K562 (cell line): ENCODE data around the gene SLC39A13. TPM values are rescaled to one million over a fixed set of nuclear protein-coding genes. Genes with fewer than 3 reads are reported as not detected.

Experiments used
- ATAC-seq: fragments of 200-7000 bp; cut with Tn5 transposase; 3 replicates; pipeline ENCODE4 v1.9.1; 2020; ENCODE audit warnings: moderate library complexity
- BruUV-seq: library from RNA; stranded (reverse); fragments of 400-500 nt; replicated peaks from 2 replicates; lab custom pipeline; 2021; lab: Mats Ljungman, UMichigan
- CTCF ChIA-PET: fragments of 300-600 bp; formaldehyde crosslinking; extraction: SDS; loops from one replicate; lab custom pipeline; 2021; ENCODE audit warnings: low intra/inter-chr PET ratio; lab: Yijun Ruan, JAX
- POLR2A ChIA-PET: fragments of 300-600, 350-650 bp; sonication (Branson Sonifier 250); formaldehyde crosslinking; extraction: SDS; loops from one replicate; lab custom pipeline; 2021; ENCODE audit warnings: antibody characterized with exemption, inconsistent platforms; lab: Yijun Ruan, JAX
- DNase-seq, 4 experiments: peaks; one replicate each; pipeline versions ENCODE4 v3.0.0 to v3.0.0-alpha.2; 2011 to 2018; ENCODE audit warnings: low spot score in 3 of 4, mixed read lengths in 3 of 4; ENCODE audit errors: extremely low read depth in 1 of 4
- FAIRE-seq: peaks from 2 replicates; lab custom pipeline; 2011; peaks lifted over from hg19 to GRCh38; lab: Jason Lieb, UNC
- H2AFZ ChIP-seq: 2 replicates; pipeline ENCODE4 v1.6.0; 2011; ENCODE audit warnings: low read depth, low read length, control low read depth, inconsistent platforms
- H3K27ac ChIP-seq: fragments of 200-600 bp; 3 replicates; pipeline ENCODE4 v1.8.0; 2011; ENCODE audit warnings: low read depth, mild to moderate bottlenecking, control low read depth, inconsistent platforms, low read length, moderate library complexity, mixed read lengths; ENCODE audit errors: extremely low read depth
- H3K27me3 ChIP-seq, 2 experiments: fragments of 300-600 bp in 1 of 2; 2 replicates in 1 of 2; 3 replicates in 1 of 2; pipeline versions ENCODE4 v1.6.0 to v1.8.0; 2011; ENCODE audit warnings: inconsistent platforms in 2 of 2, low read length in 2 of 2, mild to moderate bottlenecking in 1 of 2, mixed read lengths in 1 of 2, moderate library complexity in 1 of 2; ENCODE audit not compliant: control insufficient read depth in 2 of 2, insufficient read depth in 2 of 2
- H3K36me3 ChIP-seq: fragments of 300-600 bp; 3 replicates; pipeline ENCODE4 v1.8.0; 2011; ENCODE audit warnings: mild to moderate bottlenecking, low read length, inconsistent platforms; ENCODE audit not compliant: control insufficient read depth, insufficient read depth
- H3K4me1 ChIP-seq, 2 experiments: fragments of 200-600 bp in 1 of 2; replicated peaks in 1 of 2; 2 replicates in 1 of 2; 3 replicates in 1 of 2; pipeline versions ENCODE4 v1.5.1 to v1.8.0; 2011; ENCODE audit warnings: inconsistent platforms in 2 of 2, low read length in 2 of 2, mild to moderate bottlenecking in 1 of 2, mixed read lengths in 1 of 2, moderate library complexity in 1 of 2; ENCODE audit not compliant: control insufficient read depth in 2 of 2, insufficient read depth in 2 of 2
- H3K4me2 ChIP-seq: 2 replicates; pipeline ENCODE4 v1.6.1; 2011; ENCODE audit warnings: low read length, control low read depth, inconsistent platforms, mixed read lengths; ENCODE audit not compliant: insufficient read depth
- H3K4me3 ChIP-seq: fragments of 200-600 bp; sonication (generic), shearing (Covaris generic); 2 replicates; pipeline ENCODE4 v1.5.1; 2016; ENCODE audit warnings: control low read depth, inconsistent platforms
- H3K79me2 ChIP-seq: fragments of 200-600 bp; 3 replicates; pipeline ENCODE4 v1.8.0; 2011; ENCODE audit warnings: low read length, inconsistent platforms; ENCODE audit not compliant: control insufficient read depth, insufficient read depth
- H3K9ac ChIP-seq, 2 experiments: 2 replicates each; pipeline versions ENCODE4 v1.6.0 to v1.6.1; 2011; ENCODE audit warnings: low read depth in 2 of 2, low read length in 2 of 2, control low read depth in 1 of 2, inconsistent platforms in 1 of 2, mild to moderate bottlenecking in 1 of 2, mixed read lengths in 1 of 2; ENCODE audit not compliant: insufficient read depth in 1 of 2
- H3K9me1 ChIP-seq: one replicate; pipeline ENCODE4 v1.6.0; 2011; ENCODE audit warnings: inconsistent platforms, mild to moderate bottlenecking, low read length, moderate library complexity; ENCODE audit not compliant: control insufficient read depth, insufficient read depth
- H3K9me3 ChIP-seq: replicated peaks from 2 replicates; pipeline ENCODE4 v1.5.1; 2011; ENCODE audit warnings: low read depth, low read length, inconsistent platforms; ENCODE audit not compliant: control insufficient read depth, insufficient read depth
- H4K20me1 ChIP-seq: replicated peaks from 2 replicates; pipeline ENCODE4 v1.6.1; 2011; ENCODE audit warnings: low read length, inconsistent platforms, mixed read lengths; ENCODE audit not compliant: control insufficient read depth, insufficient read depth
- ARID1B ChIP-seq: fragments of 450-650 bp; IDR thresholded peaks from 2 replicates; pipeline ENCODE4 v1.6.1; 2016; ENCODE audit warnings: antibody characterized with exemption, mild to moderate bottlenecking, inconsistent platforms
- BRD9 ChIP-seq: fragments of 450-650 bp; IDR thresholded peaks from 2 replicates; pipeline ENCODE4 v1.6.1; 2018; ENCODE audit warnings: low read depth; ENCODE audit not compliant: partially characterized antibody
- CBFA2T3 ChIP-seq: fragments of 450-650 bp; IDR thresholded peaks from 2 replicates; pipeline ENCODE4 v1.6.1; 2017
- DPF2 ChIP-seq: fragments of 450-650 bp; IDR thresholded peaks from 2 replicates; pipeline ENCODE4 v1.6.1; 2016
- EP300 ChIP-seq: IDR thresholded peaks from 2 replicates; pipeline ENCODE4 v1.6.1; 2012; ENCODE audit warnings: low read length, improper control_type of control experiment
- GATAD2A ChIP-seq: fragments of 450-650 bp; IDR thresholded peaks from 2 replicates; pipeline ENCODE4 v1.6.1; 2017
- SNIP1 ChIP-seq: fragments of 450-650 bp; IDR thresholded peaks from 2 replicates; pipeline ENCODE4 v1.7.1; 2017; ENCODE audit warnings: low read depth, mild to moderate bottlenecking
- TCF3 ChIP-seq: sonication (generic); formaldehyde crosslinking; IDR thresholded peaks from 2 replicates; pipeline ENCODE4 v1.4.0; 2020; ENCODE audit warnings: mild to moderate bottlenecking, missing genetic modification reagents
- ZNF592 ChIP-seq: fragments of 450-650 bp; IDR thresholded peaks from 2 replicates; pipeline ENCODE4 v1.6.1; 2017; ENCODE audit warnings: antibody characterized with exemption, mild to moderate bottlenecking
- WGBS: fragments of 100-300 bp; shearing (Covaris generic); methylation state at CpG from one replicate; pipeline ENCODE4 v1.1.6; 2016; ENCODE audit warnings: low coverage, mixed read lengths; ENCODE audit not compliant: insufficient coverage; ENCODE audit errors: missing lambda C conversion rate; 5-methylcytosine and 5-hydroxymethylcytosine counted together
- in situ Hi-C: fragments of 300-500 bp; cut with MboI; formaldehyde crosslinking; loops from 4 replicates; pipeline ENCODE4 v1.15.0; 2018; ENCODE audit warnings: inconsistent platforms, mixed read lengths
- intact Hi-C: fragments of 100-400 bp; cut with micrococcal nuclease; formaldehyde crosslinking; loops from 2 replicates; pipeline ENCODE4 v1.14.2; 2022
- polyA plus RNA-seq, 8 experiments: library from polyadenylated mRNA; depleted of rRNA in 4 of 8; stranded (reverse) in 5 of 8; unstranded in 3 of 8; fragments of >200 nt; fragmentation: Nextera tagmentation in 2 of 8; fragmentation: Illumina TruSeq in 1 of 8; extraction: Ambion mirVana in 2 of 8; extraction: Trizol in 1 of 8; gene quantifications; 2 replicates each; pipeline versions ENCODE4 v1.2.1 to v1.2.3, GENCODE V29; 2011 to 2014; ENCODE audit warnings: inconsistent platforms in 1 of 8, missing spikeins in 1 of 8
- total RNA-seq, 7 experiments: library from RNA; depleted of rRNA in 6 of 7; stranded (reverse); fragments of >200 nt in 6 of 7; fragmentation: Illumina TruSeq in 2 of 7; extraction: Trizol in 2 of 7; gene quantifications; 2 replicates each; pipeline versions ENCODE4 v1.2.1 to v1.2.3, GENCODE V29; 2011 to 2021; ENCODE audit warnings: low replicate concordance in 1 of 7

The SLC39A13 gene
- total and polyA plus RNA-seq, 9 of the 15 experiments (the other 6 are each of a cell fraction or from before 2014, with no cell fraction given): 0.17 to 15.9 (median 3.2) TPM

DNA sequence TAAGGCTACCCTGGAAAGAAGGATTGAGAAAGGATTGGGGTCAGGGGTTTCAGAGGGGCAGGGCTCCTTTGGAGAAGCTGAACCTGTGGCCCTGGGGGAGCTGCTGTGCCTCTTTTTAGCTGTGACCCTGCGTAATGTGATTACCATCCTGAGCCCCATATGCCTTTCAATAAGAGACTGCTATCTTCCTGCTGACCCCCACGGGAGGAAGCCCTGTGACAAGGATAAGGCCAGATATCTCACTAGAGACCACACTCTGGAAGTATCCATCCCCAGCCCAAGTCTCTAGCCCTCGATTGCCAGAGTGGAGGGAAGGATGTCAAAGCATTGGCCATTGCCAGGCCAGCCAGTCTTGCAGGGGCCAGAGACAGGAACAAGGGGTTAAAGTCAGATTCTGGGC, 4.8 kb upstream of the SLC39A13 start:
- Histone ChIP-seq H3K9me3 (no peaks in the 10 kb centered on the region), H2AFZ (peak overlapping the region; percentile 94), H3K4me3 (no peak overlapping the region), H3K27ac (peak overlapping the region; percentile 79), H3K27me3 (no peaks in the 10 kb centered on the region), H3K4me2 (peak overlapping the region; percentile 12; the same call in 1 of the 2 replicates), H3K9ac (peak overlapping the region; percentile 52 to 85; a peak in 3 of 4 replicates), H4K20me1 (no peaks in the 10 kb centered on the region), H3K9me1 (no peaks in the 10 kb centered on the region), H3K4me1 (peaks cover 37 to 48% of the 10 kb centered on the region in 2 experiments), H3K79me2 (no peaks in the 10 kb centered on the region; the same call in 2 of the 3 replicates), H3K36me3 (no peaks in the 10 kb centered on the region)
- WGBS: 17% methylated on average over 3 of the region's 3 CpGs
- in situ Hi-C loops: no loop called here
- CTCF ChIA-PET: no interaction called here
- POLR2A ChIA-PET: interaction anchor here (0.6 to 1.5 kb wide), 9 partner anchors 9 to 1673 kb away, joined by 3 to 6 read pairs (median 3); partner anchors contain the start of genes PSMC3 and SPI1
- intact Hi-C loops: loop anchor here (10.0 kb wide), 1 partner anchor 49 kb away; the partner anchor contains the start of gene MYBPC3
- TF ChIP-seq TCF3: peak; percentile 43; the same call in 1 of the 2 replicates
- peak; percentile 5; the same call in 1 of the 2 replicates for TF ChIP-seq EP300
- TF ChIP-seq CBFA2T3: peak; percentile 57
- TF ChIP-seq SNIP1: no peak
- TF ChIP-seq ZNF592: 0 out of 2 replicates have a peak, but pooled peaks have one; percentile 61
- no peak for TF ChIP-seq BRD9
- 0 out of 2 replicates have a peak, but pooled peaks have one; percentile 14 for TF ChIP-seq DPF2
- TF ChIP-seq GATAD2A: 0 out of 2 replicates have a peak, but pooled peaks have one; percentile 9
- 0 out of 2 replicates have a peak, but pooled peaks have one; percentile 25 for TF ChIP-seq ARID1B
- no peak for FAIRE-seq
- no TSS peak for BruUV-seq
- DNase-seq: peak in 2 of 4 experiments; percentile 33 to 53
- no peak for ATAC-seq
